ENCODE results near the gene SPTBN1. TPM values are rescaled to one million over a fixed set of nuclear protein-coding genes. Genes with fewer than 3 reads are reported as not detected.

The SPTBN1 gene
- total RNA-seq, 1 experiment from 2014 or later = 171 TPM

DNA sequence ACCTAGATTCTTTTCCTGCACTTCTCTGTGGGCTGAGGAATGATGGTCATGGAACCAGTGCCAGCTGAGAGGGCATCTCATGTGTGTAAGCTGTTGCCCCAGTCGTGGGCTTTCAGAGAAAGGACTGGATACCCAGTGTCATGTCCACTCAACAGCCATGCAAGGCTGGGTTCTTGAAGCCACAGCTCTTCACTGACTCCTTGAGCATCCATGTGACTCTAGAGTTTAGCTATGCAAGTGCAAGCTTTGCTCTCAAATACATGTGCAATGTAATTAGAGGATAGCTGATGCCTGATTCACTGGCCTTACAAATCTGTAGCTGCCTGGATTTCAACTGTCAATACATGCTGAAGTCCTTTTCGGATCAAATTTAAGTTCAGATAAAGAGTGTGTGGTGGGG lies 220.5 kb downstream of the SPTBN1 start:
- BruUV-seq (replicated peaks) = no TSS peak
- no peak for TF ChIP-seq CTCF (IDR thresholded peaks at IDR 0.05; ENCODE audit: unreplicated experiment)
- no peak overlapping the region for H3K4me3 Mint-ChIP-seq (ENCODE audit: unreplicated experiment)
- peaks cover 31% of the 10 kb centered on the region for H3K4me1 Mint-ChIP-seq (ENCODE audit: insufficient read depth, unreplicated experiment)
- POLR2A ChIA-PET = interaction anchor here (0.6 to 1.0 kb wide), 3 partner anchors 13 to 117 kb away, joined by 3 to 6 read pairs (median 4); no protein-coding TSS in a partner anchor
- no peaks in the 10 kb centered on the region for H3K9me3 Mint-ChIP-seq (ENCODE audit: unreplicated experiment)
- H3K36me3 Mint-ChIP-seq (ENCODE audit: insufficient read depth, unreplicated experiment) = peaks cover 13% of the 10 kb centered on the region
- no peak overlapping the region for H3K27ac Mint-ChIP-seq (ENCODE audit: low read depth, unreplicated experiment)
- intact Hi-C loops (cut with micrococcal nuclease) = no loop called here
- H3K27me3 Mint-ChIP-seq (ENCODE audit: insufficient read depth, unreplicated experiment) = no peaks in the 10 kb centered on the region
- CTCF ChIA-PET = interaction anchor here (0.8 to 5.8 kb wide), 5 partner anchors 11 to 153 kb away, joined by 3 to 24 read pairs (median 3); no protein-coding TSS in a partner anchor
- DNase-seq (ENCODE audit: unreplicated experiment) = no peak

GRCh38 chr2:54677476-54678265 lies 221.5 kb downstream of the SPTBN1 start:
- Mint-ChIP-seq H3K27ac (ENCODE audit: low read depth, unreplicated experiment) (no peak overlapping the region), H3K36me3 (ENCODE audit: insufficient read depth, unreplicated experiment) (peaks cover 9% of the 10 kb centered on the region), H3K9me3 (ENCODE audit: unreplicated experiment) (no peaks in the 10 kb centered on the region), H3K4me1 (ENCODE audit: insufficient read depth, unreplicated experiment) (peaks cover 28% of the 10 kb centered on the region), H3K27me3 (ENCODE audit: insufficient read depth, unreplicated experiment) (no peaks in the 10 kb centered on the region), H3K4me3 (ENCODE audit: unreplicated experiment) (no peak overlapping the region)
- no peak for DNase-seq (ENCODE audit: unreplicated experiment)
- no peak for TF ChIP-seq CTCF (IDR thresholded peaks at IDR 0.05; ENCODE audit: unreplicated experiment)
- CTCF ChIA-PET = interaction anchor here (0.6 to 5.8 kb wide), 4 partner anchors 27 to 571 kb away, joined by 3 to 24 read pairs (median 4); no protein-coding TSS in a partner anchor
- BruUV-seq (replicated peaks) = no TSS peak
- POLR2A ChIA-PET = interaction anchor here (1.0 to 1.2 kb wide), 2 partner anchors 33 to 46 kb away, joined by 3 to 4 read pairs; partner anchors contain the start of gene EML6
- intact Hi-C loops (cut with micrococcal nuclease) = no loop called here

DNA sequence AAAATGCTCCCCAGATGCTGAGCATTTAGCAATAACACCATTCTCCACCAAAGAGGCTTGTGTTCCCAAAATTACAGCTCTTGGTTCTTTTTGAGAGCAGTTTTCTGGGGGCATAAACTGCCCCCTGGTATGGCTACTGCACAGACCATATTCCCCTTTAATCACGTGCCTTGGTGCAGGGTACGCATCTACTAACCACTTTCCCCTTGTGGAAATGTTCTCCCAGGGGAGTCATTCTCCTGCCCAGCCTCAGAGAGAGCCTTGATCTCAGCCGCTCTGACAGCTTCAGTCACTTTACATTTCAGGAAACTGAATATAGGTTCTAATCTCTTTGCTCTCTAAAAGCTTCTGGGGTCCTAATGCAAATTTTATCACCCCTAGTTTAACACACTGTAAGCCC lies 222.6 kb downstream of the SPTBN1 start:
- Mint-ChIP-seq H3K27me3 (ENCODE audit: insufficient read depth, unreplicated experiment) (no peaks in the 10 kb centered on the region), H3K36me3 (ENCODE audit: insufficient read depth, unreplicated experiment) (peaks cover 9% of the 10 kb centered on the region), H3K9me3 (ENCODE audit: unreplicated experiment) (no peaks in the 10 kb centered on the region), H3K4me3 (ENCODE audit: unreplicated experiment) (no peak overlapping the region), H3K27ac (ENCODE audit: low read depth, unreplicated experiment) (no peak overlapping the region), H3K4me1 (ENCODE audit: insufficient read depth, unreplicated experiment) (peaks cover 17% of the 10 kb centered on the region)
- CTCF ChIA-PET = interaction anchor here (0.5 to 1.7 kb wide), 7 partner anchors 11 to 905 kb away, joined by 3 to 7 read pairs (median 4); no protein-coding TSS in a partner anchor
- POLR2A ChIA-PET = interaction anchor here (0.6 to 1.0 kb wide), 2 partner anchors 26 to 49 kb away, joined by 3 to 4 read pairs; no protein-coding TSS in a partner anchor
- intact Hi-C loops (cut with micrococcal nuclease) = no loop called here
- TF ChIP-seq CTCF (IDR thresholded peaks at IDR 0.05; ENCODE audit: unreplicated experiment) = no peak
- BruUV-seq (replicated peaks) = no TSS peak
- DNase-seq (ENCODE audit: unreplicated experiment) = no peak

- no peak for TF ChIP-seq CTCF (IDR thresholded peaks at IDR 0.05; ENCODE audit: unreplicated experiment)
- Mint-ChIP-seq H3K4me3 (ENCODE audit: unreplicated experiment) (no peak overlapping the region), H3K36me3 (ENCODE audit: insufficient read depth, unreplicated experiment) (peaks cover 5% of the 10 kb centered on the region), H3K9me3 (ENCODE audit: unreplicated experiment) (no peaks in the 10 kb centered on the region), H3K27ac (ENCODE audit: low read depth, unreplicated experiment) (no peak overlapping the region), H3K4me1 (ENCODE audit: insufficient read depth, unreplicated experiment) (peaks cover 9% of the 10 kb centered on the region), H3K27me3 (ENCODE audit: insufficient read depth, unreplicated experiment) (no peaks in the 10 kb centered on the region)
- ChIA-PET POLR2A (no interaction called here), CTCF (interaction anchor here (0.6 to 1.0 kb wide), 4 partner anchors 10 to 212 kb away, joined by 3 to 4 read pairs (median 3); no protein-coding TSS in a partner anchor)
- no peak for DNase-seq (ENCODE audit: unreplicated experiment)
- intact Hi-C loops (cut with micrococcal nuclease) = no loop called here
- BruUV-seq (replicated peaks) = no TSS peak
Measured at GRCh38 chr2:54680397-54681041, 224.4 kb downstream of the SPTBN1 start.
